HepG2 (cell line): ENCODE measurements around the gene BICDL2. TPM values are rescaled to one million over a fixed set of nuclear protein-coding genes. Genes with fewer than 3 reads are reported as not detected.
"Not testable (repeated sequence)": the region's sequence is repeated elsewhere in the genome, so short reads cannot be mapped to it uniquely, and the experiment has no call there.

ENCODE experiments used
- ATAC-seq: fragments of 200-7000 bp; cut with Tn5 transposase; 3 replicates; pipeline ENCODE4 v1.9.1; 2020; ENCODE audit warnings: mild to moderate bottlenecking, moderate library complexity
- BruUV-seq: library from RNA; stranded (reverse); fragments of 400-500 nt; replicated peaks from 2 replicates; lab custom pipeline; 2021; lab: Mats Ljungman, UMichigan
- CTCF ChIA-PET: fragments of 300-600 bp; formaldehyde crosslinking; extraction: SDS; loops from one replicate; lab custom pipeline; 2021; ENCODE audit warnings: low total read pairs, inconsistent platforms, low intra/inter-chr PET ratio; lab: Yijun Ruan, JAX
- POLR2A ChIA-PET: fragments of 350-600 bp; sonication (Branson Sonifier 250); formaldehyde crosslinking; loops from one replicate; lab custom pipeline; 2020; ENCODE audit warnings: antibody characterized with exemption, inconsistent platforms; lab: Yijun Ruan, JAX
- DNase-seq: peaks from one replicate; pipeline ENCODE4 v3.0.0-alpha.2; 2015; ENCODE audit warnings: low spot score
- FAIRE-seq: peaks from 3 replicates; lab custom pipeline; 2011; peaks lifted over from hg19 to GRCh38; lab: Jason Lieb, UNC
- H2AFZ ChIP-seq: one replicate; pipeline ENCODE4 v1.6.1; 2011; ENCODE audit warnings: low read length, inconsistent platforms
- H3K27ac ChIP-seq: fragments of 300-600 bp; 3 replicates; pipeline ENCODE4 v1.8.0; 2011; ENCODE audit warnings: mixed run types, mild to moderate bottlenecking, mixed read lengths, low read length, inconsistent platforms; ENCODE audit not compliant: insufficient read depth; ENCODE audit errors: extremely low read length
- H3K27me3 ChIP-seq, 2 experiments: fragments of 200-600 bp in 1 of 2; 2 replicates in 1 of 2; 3 replicates in 1 of 2; pipeline versions ENCODE4 v1.6.0 to v1.8.0; 2011; ENCODE audit warnings: low read length in 2 of 2, mild to moderate bottlenecking in 2 of 2, moderate library complexity in 2 of 2, inconsistent platforms in 1 of 2; ENCODE audit not compliant: insufficient read depth in 2 of 2, control insufficient read depth in 1 of 2
- H3K36me3 ChIP-seq, 2 experiments: fragments of 200-600 bp in 1 of 2; replicated peaks in 1 of 2; 2 replicates in 1 of 2; 3 replicates in 1 of 2; pipeline versions ENCODE4 v1.5.1 to v1.8.0; 2011; ENCODE audit warnings: low read length in 2 of 2, inconsistent platforms in 1 of 2; ENCODE audit not compliant: insufficient read depth in 2 of 2, control insufficient read depth in 1 of 2
- H3K4me1 ChIP-seq: 2 replicates; pipeline ENCODE4 v1.5.1; 2012; ENCODE audit warnings: low read length, inconsistent platforms; ENCODE audit not compliant: insufficient read depth
- H3K4me2 ChIP-seq: 2 replicates; pipeline ENCODE4 v1.6.0; 2011; ENCODE audit warnings: low read depth, low read length, inconsistent platforms
- H3K4me3 ChIP-seq, 3 experiments: fragments of 200-600 bp in 1 of 3; sonication (generic), shearing (Covaris generic) in 1 of 3; replicated peaks in 1 of 3; 2 replicates each; pipeline ENCODE4 v1.5.1; 2011 to 2016; ENCODE audit warnings: low read length in 3 of 3, inconsistent platforms in 2 of 3, low read depth in 2 of 3, mild to moderate bottlenecking in 2 of 3, control low read depth in 1 of 3, mixed read lengths in 1 of 3; ENCODE audit not compliant: insufficient read depth in 1 of 3
- H3K79me2 ChIP-seq: one replicate; pipeline ENCODE4 v1.6.1; 2011; ENCODE audit warnings: low read length, inconsistent platforms; ENCODE audit not compliant: insufficient read depth
- H3K9ac ChIP-seq: 2 replicates; pipeline ENCODE4 v1.6.0; 2011; ENCODE audit warnings: mild to moderate bottlenecking, low read depth, low read length, inconsistent platforms; ENCODE audit not compliant: insufficient read depth
- H3K9me3 ChIP-seq: 2 replicates; pipeline ENCODE4 v1.5.1; 2012; ENCODE audit warnings: mild to moderate bottlenecking, low read length
- H4K20me1 ChIP-seq: 2 replicates; pipeline ENCODE4 v1.6.0; 2011; ENCODE audit warnings: inconsistent platforms, mild to moderate bottlenecking, low read length, moderate library complexity; ENCODE audit not compliant: insufficient read depth
- POGK ChIP-seq: sonication (generic); formaldehyde crosslinking; conservative IDR thresholded peaks from 2 replicates; pipeline ENCODE4 v1.8.0; 2022; ENCODE audit warnings: mild to moderate bottlenecking, moderate library complexity, missing genetic modification reagents
- WGBS: methylation state at CpG from one replicate; pipeline ENCODE4 v1.1.6; 2017; ENCODE audit warnings: low lambda C conversion rate; 5-methylcytosine and 5-hydroxymethylcytosine counted together
- in situ Hi-C: cut with HindIII; loops from 2 replicates; pipeline ENCODE4 v1.10.0; 2017; ENCODE audit warnings: low pct_unique_long_range_greater_than_20kb; ENCODE audit not compliant: extremely low pct_ligation_motif_present
- intact Hi-C: fragments of 100-400 bp; cut with micrococcal nuclease; formaldehyde crosslinking; loops from one replicate; pipeline ENCODE4 v1.10.0; 2022; ENCODE audit not compliant: unreplicated experiment
- polyA plus RNA-seq, 8 experiments: library from polyadenylated mRNA; depleted of rRNA in 3 of 8; stranded (reverse) in 7 of 8; unstranded in 1 of 8; fragments of >200 nt; fragmentation: Illumina TruSeq in 4 of 8; extraction: Trizol in 4 of 8; gene quantifications; 2 replicates each; pipeline versions ENCODE4 v1.2.1 to v1.2.3, GENCODE V29; 2011 to 2016; ENCODE audit warnings: low read depth in 4 of 8, missing spikeins in 1 of 8, mixed read lengths in 1 of 8; ENCODE audit not compliant: insufficient read depth in 1 of 8
- total RNA-seq, 5 experiments: library from RNA; depleted of rRNA; stranded (reverse); fragments of >200 nt; fragmentation: Illumina TruSeq; extraction: Trizol; gene quantifications; 2 replicates each; pipeline ENCODE4 v1.2.3, GENCODE V29; 2016; ENCODE audit warnings: low read depth in 1 of 5

The BICDL2 gene
- total and polyA plus RNA-seq, 2 of the 13 experiments (the other 11 are each of a cell fraction or from before 2014, with no cell fraction given): 0.12 TPM; not detected in 1

- no peak for TF ChIP-seq POGK (CRISPR knock-in tag)
Measured at GRCh38 chr16:3056336-3057180, 19.8 kb upstream of the BICDL2 start (continued).

GRCh38 chr16:3055734-3056115, 19.0 kb upstream of the BICDL2 start:
- intact Hi-C loops, ATAC-seq, DNase-seq, H2AFZ ChIP-seq, FAIRE-seq, H3K79me2 ChIP-seq, H3K9ac ChIP-seq, H3K36me3 ChIP-seq, H3K9me3 ChIP-seq, CTCF ChIA-PET, H4K20me1 ChIP-seq, H3K4me3 ChIP-seq, H3K4me2 ChIP-seq, in situ Hi-C loops, H3K27ac ChIP-seq, H3K27me3 ChIP-seq, BruUV-seq: not testable (repeated sequence)
- H3K4me1 ChIP-seq: peaks cover 12% of the 10 kb centered on the region
- 70% methylated on average over 9 of the region's 9 CpGs for WGBS
- POLR2A ChIA-PET: interaction anchor here (1.6 kb wide), 1 partner anchor 35 kb away, joined by 3 read pairs; the partner anchor contains the start of gene TNFRSF12A
